ENCODE results near the gene MCAT. TPM values are rescaled to one million over a fixed set of nuclear protein-coding genes. Genes with fewer than 3 reads are reported as not detected.

The MCAT gene
- total and polyA plus RNA-seq, 2 donors from 2014 or later = 24.8 to 74.7 TPM

DNA sequence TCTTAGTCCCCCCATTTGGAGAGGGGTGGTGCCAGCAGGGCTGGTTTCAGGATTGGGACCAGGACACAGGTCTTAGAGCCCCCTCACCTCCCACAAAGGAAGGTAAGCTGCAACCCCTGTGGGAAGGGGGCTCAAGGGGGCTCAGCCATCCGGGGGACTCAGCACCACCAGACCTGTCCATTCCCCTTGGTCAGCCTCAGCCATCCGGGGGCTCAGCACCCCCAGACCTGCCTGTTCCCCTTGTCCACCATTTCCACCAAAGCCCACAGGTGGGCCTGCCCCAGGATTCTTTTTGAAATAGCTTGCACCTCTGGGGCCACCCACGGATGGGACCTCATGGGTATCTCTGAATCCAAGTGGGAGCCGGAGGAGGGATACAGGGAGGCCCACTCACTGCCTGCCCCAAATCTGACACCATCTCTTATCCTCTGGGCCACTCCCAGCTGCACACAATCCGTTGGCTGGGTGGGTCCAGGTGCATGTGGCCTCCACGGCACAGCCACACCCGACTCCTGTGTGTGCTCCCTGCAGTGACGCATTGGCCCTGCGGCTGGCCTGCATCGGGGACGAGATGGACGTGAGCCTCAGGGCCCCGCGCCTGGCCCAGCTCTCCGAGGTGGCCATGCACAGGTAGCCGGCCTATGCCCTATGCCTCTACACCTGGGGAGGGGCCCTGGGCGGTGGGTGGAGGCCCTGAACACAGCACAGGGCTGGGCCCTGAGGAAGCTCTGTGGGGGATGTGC is 15.9 kb downstream of the MCAT start:
- no peak overlapping the region for H3K9ac ChIP-seq (ENCODE audit: low read length in 3 of 3)
- H3K27me3 ChIP-seq (ENCODE audit: control insufficient read depth, insufficient read depth, low read length) = no peaks in the 10 kb centered on the region
- intact Hi-C loops (cut with DNase I) = no loop called here
- no peak overlapping the region for H3K4me3 ChIP-seq (ENCODE audit: low read length in 3 of 3)
- DNase-seq = no peak
- TF ChIP-seq, protein P1, sequence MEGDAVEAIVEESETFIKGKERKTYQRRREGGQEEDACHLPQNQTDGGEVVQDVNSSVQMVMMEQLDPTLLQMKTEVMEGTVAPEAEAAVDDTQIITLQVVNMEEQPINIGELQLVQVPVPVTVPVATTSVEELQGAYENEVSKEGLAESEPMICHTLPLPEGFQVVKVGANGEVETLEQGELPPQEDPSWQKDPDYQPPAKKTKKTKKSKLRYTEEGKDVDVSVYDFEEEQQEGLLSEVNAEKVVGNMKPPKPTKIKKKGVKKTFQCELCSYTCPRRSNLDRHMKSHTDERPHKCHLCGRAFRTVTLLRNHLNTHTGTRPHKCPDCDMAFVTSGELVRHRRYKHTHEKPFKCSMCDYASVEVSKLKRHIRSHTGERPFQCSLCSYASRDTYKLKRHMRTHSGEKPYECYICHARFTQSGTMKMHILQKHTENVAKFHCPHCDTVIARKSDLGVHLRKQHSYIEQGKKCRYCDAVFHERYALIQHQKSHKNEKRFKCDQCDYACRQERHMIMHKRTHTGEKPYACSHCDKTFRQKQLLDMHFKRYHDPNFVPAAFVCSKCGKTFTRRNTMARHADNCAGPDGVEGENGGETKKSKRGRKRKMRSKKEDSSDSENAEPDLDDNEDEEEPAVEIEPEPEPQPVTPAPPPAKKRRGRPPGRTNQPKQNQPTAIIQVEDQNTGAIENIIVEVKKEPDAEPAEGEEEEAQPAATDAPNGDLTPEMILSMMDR (IDR thresholded peaks at IDR 0.05; ENCODE audit: borderline replicate concordance, extremely low read depth, insufficient read depth) = no peak
- no peaks in the 10 kb centered on the region for H3K9me3 ChIP-seq (ENCODE audit: control insufficient read depth in 2 of 3, insufficient read depth in 1 of 3, low read length in 3 of 3)
- H3K4me1 ChIP-seq (ENCODE audit: control insufficient read depth in 2 of 3, insufficient read depth in 2 of 3, low read depth in 1 of 3, low read length in 3 of 3) = peaks cover 0 to 6% (median 6%) of the 10 kb centered on the region in 3 donors
- no peak for FAIRE-seq
- no peaks in the 10 kb centered on the region for H3K36me3 ChIP-seq (ENCODE audit: control insufficient read depth in 2 of 3, insufficient read depth in 3 of 3, low read length in 3 of 3)
- peak overlapping the region in 1 of 2 donors; percentile 60 for H3K27ac ChIP-seq (ENCODE audit: low read depth in 2 of 2, low read length in 2 of 2)

DNA sequence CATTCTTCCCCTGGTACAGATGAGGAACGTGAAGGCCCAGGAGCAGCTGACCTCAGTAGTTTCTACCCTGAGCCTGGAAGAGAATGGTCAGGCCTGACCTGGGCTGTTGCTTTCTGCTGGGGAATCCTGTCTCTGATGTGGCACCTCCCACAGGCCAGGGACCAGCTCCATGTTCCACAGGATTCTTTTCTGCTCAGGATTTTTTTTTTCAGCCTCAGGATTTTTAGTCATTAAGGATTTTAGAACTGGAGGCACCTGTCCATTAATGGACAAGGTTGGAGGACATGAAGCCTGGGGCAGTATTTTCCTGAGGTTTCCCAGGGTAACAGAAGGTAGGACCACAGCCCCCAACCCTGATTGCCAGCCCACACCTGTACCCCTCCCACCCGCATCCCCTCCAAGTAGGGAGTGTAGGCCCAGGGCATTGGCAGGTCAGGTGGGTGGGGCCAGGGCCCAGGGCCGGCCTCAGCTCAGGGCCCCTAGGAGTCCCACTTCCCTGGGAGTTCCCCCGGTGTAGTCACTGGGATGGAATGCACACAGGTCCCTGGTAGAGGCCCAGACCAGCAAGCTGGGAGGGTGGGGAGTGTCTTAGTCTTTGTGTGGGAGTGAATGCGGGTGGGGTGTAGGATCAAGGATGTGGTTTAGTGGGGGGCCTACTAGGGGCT is 16.6 kb downstream of the MCAT start:
- TF ChIP-seq, protein P1 (IDR thresholded peaks at IDR 0.05; ENCODE audit: borderline replicate concordance, extremely low read depth, insufficient read depth) = no peak
- no peak overlapping the region for H3K9ac ChIP-seq (ENCODE audit: low read length in 3 of 3)
- H3K27me3 ChIP-seq (ENCODE audit: control insufficient read depth, insufficient read depth, low read length) = no peaks in the 10 kb centered on the region
- H3K9me3 ChIP-seq (ENCODE audit: control insufficient read depth in 2 of 3, insufficient read depth in 1 of 3, low read length in 3 of 3) = no peaks in the 10 kb centered on the region
- no peak overlapping the region for H3K4me3 ChIP-seq (ENCODE audit: low read length in 3 of 3)
- no peaks in the 10 kb centered on the region for H3K36me3 ChIP-seq (ENCODE audit: control insufficient read depth in 2 of 3, insufficient read depth in 3 of 3, low read length in 3 of 3)
- H3K27ac ChIP-seq (ENCODE audit: low read depth in 2 of 2, low read length in 2 of 2) = peak overlapping the region; percentile 32 to 43
- H3K4me1 ChIP-seq (ENCODE audit: control insufficient read depth in 2 of 3, insufficient read depth in 2 of 3, low read depth in 1 of 3, low read length in 3 of 3) = peaks cover 0 to 6% (median 3%) of the 10 kb centered on the region in 3 donors
- FAIRE-seq (no peak), DNase-seq (peak; percentile 37 to 83 (median 58))
- intact Hi-C loops (cut with DNase I) = no loop called here

DNA sequence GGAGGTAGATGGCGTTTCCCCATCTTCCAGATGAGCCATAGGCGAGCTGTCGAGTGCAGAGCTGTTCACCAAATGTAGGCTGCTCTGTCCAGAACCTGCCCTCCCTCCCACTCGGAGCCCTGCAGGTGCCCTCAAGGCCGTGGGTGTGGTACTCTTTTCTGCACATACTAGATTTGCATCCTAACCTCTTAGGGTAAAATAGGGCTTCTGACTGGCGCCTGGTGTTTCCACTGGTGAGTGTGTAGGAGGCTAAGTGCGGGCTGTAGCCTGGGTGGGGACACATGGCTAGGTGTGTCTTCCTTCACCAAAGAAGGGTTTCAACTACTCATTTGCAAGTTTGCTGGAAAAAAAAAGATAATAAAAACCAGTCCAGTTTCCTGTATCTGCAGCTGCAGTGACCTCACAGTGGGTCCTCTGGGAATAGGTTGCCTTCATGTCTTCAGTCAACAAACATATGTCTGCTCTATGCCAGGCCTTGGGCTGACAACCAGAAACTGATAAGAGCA is 24.2 kb downstream of the MCAT start:
- Histone ChIP-seq H3K4me3 (ENCODE audit: low read length in 3 of 3) (no peak overlapping the region), H3K9ac (ENCODE audit: low read length in 3 of 3) (no peak overlapping the region)
- no peak for FAIRE-seq

More for the DNA sequence above, 24.2 kb downstream of the MCAT start:
- DNase-seq = no peak
- intact Hi-C loops (cut with DNase I) = no loop called here
- H3K27me3 ChIP-seq (ENCODE audit: control insufficient read depth, insufficient read depth, low read length) = no peaks in the 10 kb centered on the region
- H3K9me3 ChIP-seq (ENCODE audit: control insufficient read depth in 2 of 3, insufficient read depth in 1 of 3, low read length in 3 of 3) = no peaks in the 10 kb centered on the region
- no peak overlapping the region for H3K27ac ChIP-seq (ENCODE audit: low read depth in 2 of 2, low read length in 2 of 2)
- H3K36me3 ChIP-seq (ENCODE audit: control insufficient read depth in 2 of 3, insufficient read depth in 3 of 3, low read length in 3 of 3) = no peaks in the 10 kb centered on the region
- TF ChIP-seq, protein P1 (IDR thresholded peaks at IDR 0.05; ENCODE audit: borderline replicate concordance, extremely low read depth, insufficient read depth) = no peak
- H3K4me1 ChIP-seq (ENCODE audit: control insufficient read depth in 2 of 3, insufficient read depth in 2 of 3, low read depth in 1 of 3, low read length in 3 of 3) = peaks cover 0 to 4% (median 0%) of the 10 kb centered on the region in 3 donors
